Measurements from ENCODE around the gene SV2C.
A peak's percentile ranks its signal among the peaks of the same experiment; 100 is the strongest.
"Not testable (repeated sequence)": the region's sequence is repeated elsewhere in the genome, so short reads cannot be mapped to it uniquely, and the experiment has no call there.

Gene SV2C

DNA sequence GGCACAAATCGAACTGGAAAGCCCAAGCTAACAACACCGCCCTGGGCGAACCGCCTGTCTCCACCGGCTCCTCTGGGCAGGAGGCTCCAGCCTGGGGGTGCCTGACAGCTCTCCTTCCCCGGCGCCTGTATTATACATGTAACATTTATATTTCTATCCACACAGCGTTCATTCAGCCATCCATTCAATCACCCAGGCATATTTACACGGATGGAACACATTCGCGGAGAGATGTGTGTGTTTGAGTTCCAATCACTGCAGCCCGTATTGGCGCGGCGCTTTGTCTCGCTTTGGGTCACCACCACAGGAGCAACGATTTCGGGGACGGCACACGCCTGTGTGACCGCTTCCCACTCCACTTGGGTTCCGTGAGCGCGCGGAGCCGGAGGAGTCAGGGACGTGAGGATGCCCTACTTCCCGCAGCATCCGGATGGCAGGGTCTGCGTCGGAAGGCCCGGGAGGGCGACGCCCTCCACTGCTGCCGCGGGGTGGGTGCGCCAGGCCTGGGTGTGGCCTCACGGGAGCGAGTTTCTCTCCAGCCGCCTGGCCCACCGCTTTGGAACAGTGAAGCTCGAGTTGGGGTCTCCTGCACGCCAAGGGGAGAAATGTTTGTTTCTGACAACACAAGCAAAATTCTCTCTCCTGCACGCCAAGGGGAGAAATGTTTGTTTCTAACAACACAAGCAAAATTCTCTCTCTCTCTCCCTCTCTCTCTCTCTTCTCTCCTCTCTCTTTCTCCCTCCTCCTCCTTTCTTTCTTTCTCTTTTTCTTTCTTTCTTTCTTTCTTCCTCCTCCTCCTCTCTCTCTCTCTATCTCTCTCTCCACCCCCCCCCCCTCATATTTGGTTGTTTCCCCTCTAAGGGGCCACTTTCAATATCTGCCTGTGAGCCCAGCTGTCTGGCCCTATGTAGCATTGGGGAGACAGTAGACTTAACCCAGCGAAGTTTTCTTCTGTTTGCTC lies 1.1 kb upstream of the SV2C start:
- H3K27ac ChIP-seq (ENCODE audit: low read length): no peak overlapping the region
- H3K9me3 ChIP-seq (ENCODE audit: insufficient read depth, low read depth, low read length): no peaks in the 10 kb centered on the region
- H3K27me3 ChIP-seq (ENCODE audit: insufficient read depth, low read length): peaks cover 98% of the 10 kb centered on the region
- peak overlapping the region; percentile 83 for H3K4me3 ChIP-seq (ENCODE audit: low read length)
- 0 out of 2 replicates have a peak, but pooled peaks cover 4% of the 10 kb centered on the region for H3K4me1 ChIP-seq (ENCODE audit: insufficient read depth, low read length)
- H3K9ac ChIP-seq (ENCODE audit: low read depth, low read length): no peak overlapping the region
- no peaks in the 10 kb centered on the region for H3K36me3 ChIP-seq (ENCODE audit: insufficient read depth, low read depth, low read length)

- Histone ChIP-seq H3K4me3 (ENCODE audit: low read length) (peak overlapping the region; percentile 83), H3K9me3 (ENCODE audit: insufficient read depth, low read depth, low read length) (no peaks in the 10 kb centered on the region)
These were observed 642 bp downstream of the SV2C start for GRCh38 chr5:76083555-76084495.

GRCh38 chr5:76084496-76085242 lies 1.5 kb downstream of the SV2C start:
- no peak overlapping the region; the same call in 1 of the 2 replicates for H3K9ac ChIP-seq (ENCODE audit: low read depth, low read length)
- H3K27ac ChIP-seq (ENCODE audit: low read length): no peak overlapping the region
- 0 out of 2 replicates have a peak, but pooled peaks cover 4% of the 10 kb centered on the region for H3K4me1 ChIP-seq (ENCODE audit: insufficient read depth, low read length)
- H3K4me3 ChIP-seq (ENCODE audit: low read length): peak overlapping the region; percentile 83
- no peaks in the 10 kb centered on the region for H3K9me3 ChIP-seq (ENCODE audit: insufficient read depth, low read depth, low read length)
- H3K27me3 ChIP-seq (ENCODE audit: insufficient read depth, low read length): peaks cover 80% of the 10 kb centered on the region
- H3K36me3 ChIP-seq (ENCODE audit: insufficient read depth, low read depth, low read length): no peaks in the 10 kb centered on the region

More at GRCh38 chr5:76083555-76084495, 642 bp downstream of the SV2C start:
- Histone ChIP-seq H3K9ac (ENCODE audit: low read depth, low read length) (peak overlapping the region; percentile 20; the same call in 1 of the 2 replicates), H3K27me3 (ENCODE audit: insufficient read depth, low read length) (peaks cover 89% of the 10 kb centered on the region), H3K36me3 (ENCODE audit: insufficient read depth, low read depth, low read length) (no peaks in the 10 kb centered on the region), H3K4me1 (ENCODE audit: insufficient read depth, low read length) (0 out of 2 replicates have a peak, but pooled peaks cover 4% of the 10 kb centered on the region), H3K27ac (ENCODE audit: low read length) (no peak overlapping the region)

DNA sequence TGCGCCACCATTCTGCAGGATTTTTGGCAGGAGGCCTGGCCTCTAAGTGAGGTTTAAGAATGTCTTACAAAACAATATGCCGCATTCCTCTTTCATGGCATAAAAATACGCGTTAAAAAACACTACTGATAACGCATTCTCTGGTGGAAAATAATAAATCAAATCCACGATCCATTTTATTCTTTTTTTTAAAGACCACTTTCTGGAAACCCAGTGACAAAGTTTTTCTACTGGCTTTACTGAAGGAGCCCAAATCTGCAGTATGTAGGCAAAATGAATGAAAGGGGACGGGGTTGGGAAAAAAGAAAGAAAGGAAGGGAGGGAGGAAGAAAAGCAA lies 2.0 kb downstream of the SV2C start:
- H3K27ac ChIP-seq (ENCODE audit: low read length): no peak overlapping the region
- peaks cover 75% of the 10 kb centered on the region for H3K27me3 ChIP-seq (ENCODE audit: insufficient read depth, low read length)
- H3K4me3 ChIP-seq (ENCODE audit: low read length): peak overlapping the region; percentile 83
- no peaks in the 10 kb centered on the region for H3K9me3 ChIP-seq (ENCODE audit: insufficient read depth, low read depth, low read length)
- no peak overlapping the region for H3K9ac ChIP-seq (ENCODE audit: low read depth, low read length)
- 0 out of 2 replicates have a peak, but pooled peaks cover 4% of the 10 kb centered on the region for H3K4me1 ChIP-seq (ENCODE audit: insufficient read depth, low read length)
- H3K36me3 ChIP-seq (ENCODE audit: insufficient read depth, low read depth, low read length): no peaks in the 10 kb centered on the region

DNA sequence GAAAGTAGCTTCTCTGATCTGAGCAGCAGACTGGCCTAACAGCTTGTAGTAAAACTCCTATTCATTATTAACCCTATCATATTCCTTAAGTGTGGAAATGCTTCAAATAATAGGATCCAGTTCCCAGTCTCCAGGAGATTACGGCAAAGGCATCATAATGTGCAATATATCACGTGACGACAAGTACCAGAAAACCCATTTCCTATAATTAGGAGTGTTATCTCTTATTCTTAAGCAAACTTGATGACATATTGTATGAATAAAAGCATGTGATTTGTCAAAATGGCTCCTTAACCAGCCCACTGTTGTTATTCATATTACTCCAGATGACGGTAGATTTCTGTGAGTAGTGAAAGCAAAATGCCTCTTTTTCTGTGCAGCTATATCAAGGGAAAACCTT lies 2.9 kb downstream of the SV2C start:
- Histone ChIP-seq H3K27ac (ENCODE audit: low read length) (no peak overlapping the region), H3K27me3 (ENCODE audit: insufficient read depth, low read length) (peaks cover 66% of the 10 kb centered on the region), H3K36me3 (ENCODE audit: insufficient read depth, low read depth, low read length) (no peaks in the 10 kb centered on the region), H3K4me1 (ENCODE audit: insufficient read depth, low read length) (0 out of 2 replicates have a peak, but pooled peaks cover 4% of the 10 kb centered on the region), H3K9ac (ENCODE audit: low read depth, low read length) (no peak overlapping the region), H3K9me3 (ENCODE audit: insufficient read depth, low read depth, low read length) (no peaks in the 10 kb centered on the region), H3K4me3 (ENCODE audit: low read length) (no peak overlapping the region)

GRCh38 chr5:76089156-76089555 lies 6.0 kb downstream of the SV2C start:
- H3K27me3 ChIP-seq (ENCODE audit: insufficient read depth, low read length): peaks cover 36% of the 10 kb centered on the region
- not testable (repeated sequence) for H3K9me3 ChIP-seq (ENCODE audit: insufficient read depth, low read depth, low read length); H3K4me3 ChIP-seq (ENCODE audit: low read length); H3K4me1 ChIP-seq (ENCODE audit: insufficient read depth, low read length); H3K27ac ChIP-seq (ENCODE audit: low read length); H3K36me3 ChIP-seq (ENCODE audit: insufficient read depth, low read depth, low read length); H3K9ac ChIP-seq (ENCODE audit: low read depth, low read length)

DNA sequence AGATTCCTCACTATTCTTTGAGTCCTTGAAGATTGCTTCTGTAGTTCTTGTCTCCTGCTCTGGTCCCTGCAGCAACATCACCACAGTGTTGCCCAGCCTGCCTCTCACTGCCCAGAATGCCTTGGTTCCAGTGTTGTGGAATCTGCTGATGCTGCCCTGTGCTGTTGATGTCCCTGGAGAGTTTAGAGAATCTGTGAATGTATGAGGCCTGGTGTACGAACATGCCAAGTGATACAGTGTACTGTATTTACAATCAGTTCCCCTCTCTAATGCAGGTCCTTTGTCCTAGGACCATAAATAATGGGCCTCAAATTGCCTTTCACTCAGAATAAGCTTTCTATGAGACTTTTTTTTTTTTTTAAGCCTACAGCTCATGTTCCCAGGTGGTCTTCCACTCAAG lies 8.2 kb downstream of the SV2C start:
- no peak overlapping the region for H3K9ac ChIP-seq (ENCODE audit: low read depth, low read length)
- no peaks in the 10 kb centered on the region for H3K4me1 ChIP-seq (ENCODE audit: insufficient read depth, low read length)

GRCh38 chr5:76099286-76099702 lies 16.1 kb downstream of the SV2C start:
- no peaks in the 10 kb centered on the region for H3K27me3 ChIP-seq (ENCODE audit: insufficient read depth, low read length)
- H3K9ac ChIP-seq (ENCODE audit: low read depth, low read length): no peak overlapping the region
- H3K9me3 ChIP-seq (ENCODE audit: insufficient read depth, low read depth, low read length): no peaks in the 10 kb centered on the region
- no peaks in the 10 kb centered on the region for H3K4me1 ChIP-seq (ENCODE audit: insufficient read depth, low read length)
- no peak overlapping the region for H3K27ac ChIP-seq (ENCODE audit: low read length)
- H3K4me3 ChIP-seq (ENCODE audit: low read length): no peak overlapping the region
- no peaks in the 10 kb centered on the region for H3K36me3 ChIP-seq (ENCODE audit: insufficient read depth, low read depth, low read length)

More for the DNA sequence above, 8.2 kb downstream of the SV2C start:
- no peaks in the 10 kb centered on the region for H3K9me3 ChIP-seq (ENCODE audit: insufficient read depth, low read depth, low read length)
- no peak overlapping the region for H3K27ac ChIP-seq (ENCODE audit: low read length)
- H3K27me3 ChIP-seq (ENCODE audit: insufficient read depth, low read length): peaks cover 15% of the 10 kb centered on the region
- no peak overlapping the region for H3K4me3 ChIP-seq (ENCODE audit: low read length)
- no peaks in the 10 kb centered on the region for H3K36me3 ChIP-seq (ENCODE audit: insufficient read depth, low read depth, low read length)

DNA sequence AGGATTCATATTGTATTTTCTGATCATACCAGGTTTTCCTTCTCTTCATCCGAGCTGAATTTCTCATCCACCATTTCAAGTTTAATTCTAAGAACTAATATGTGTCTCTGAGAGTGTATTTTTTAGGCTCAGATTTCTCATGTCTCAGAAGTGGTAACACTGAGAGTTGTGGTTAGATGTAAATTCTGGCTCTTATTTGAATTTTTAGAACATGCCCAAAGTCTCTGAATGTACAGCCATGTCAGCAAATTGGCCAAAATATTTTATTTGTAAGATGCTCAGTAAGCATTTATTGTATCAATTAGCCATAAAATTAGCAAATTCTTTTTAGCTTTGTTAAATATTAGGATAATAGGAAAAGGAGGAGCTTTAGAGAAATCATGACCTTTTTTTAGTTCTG lies 16.6 kb downstream of the SV2C start:
- Histone ChIP-seq H3K9ac (ENCODE audit: low read depth, low read length) (no peak overlapping the region), H3K4me1 (ENCODE audit: insufficient read depth, low read length) (no peaks in the 10 kb centered on the region), H3K27me3 (ENCODE audit: insufficient read depth, low read length) (no peaks in the 10 kb centered on the region), H3K4me3 (ENCODE audit: low read length) (no peak overlapping the region), H3K9me3 (ENCODE audit: insufficient read depth, low read depth, low read length) (no peaks in the 10 kb centered on the region), H3K27ac (ENCODE audit: low read length) (no peak overlapping the region), H3K36me3 (ENCODE audit: insufficient read depth, low read depth, low read length) (no peaks in the 10 kb centered on the region)

DNA sequence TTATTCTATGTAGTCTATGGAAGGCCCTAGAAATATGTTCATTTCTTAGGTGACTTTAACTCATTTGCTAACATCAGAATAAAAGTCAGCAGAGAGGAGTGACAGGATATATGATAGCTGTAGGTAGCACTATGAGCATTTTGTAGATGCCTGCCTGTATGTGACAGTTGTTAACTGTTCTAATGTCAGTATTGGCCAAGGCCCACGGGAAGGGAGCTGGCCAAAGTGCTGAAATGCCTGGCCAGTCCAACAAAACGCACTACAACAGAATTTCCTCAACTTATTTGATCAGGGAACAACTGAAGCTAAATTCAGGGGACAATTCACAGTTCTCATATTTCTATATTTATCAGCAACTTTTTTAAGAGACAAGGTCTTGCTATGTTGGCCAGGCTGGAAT lies 20.8 kb downstream of the SV2C start:
- no peak overlapping the region for H3K27ac ChIP-seq (ENCODE audit: low read length)
- H3K27me3 ChIP-seq (ENCODE audit: insufficient read depth, low read length): no peaks in the 10 kb centered on the region
- H3K4me1 ChIP-seq (ENCODE audit: insufficient read depth, low read length): no peaks in the 10 kb centered on the region
- H3K4me3 ChIP-seq (ENCODE audit: low read length): no peak overlapping the region
- no peaks in the 10 kb centered on the region for H3K36me3 ChIP-seq (ENCODE audit: insufficient read depth, low read depth, low read length)
- no peak overlapping the region for H3K9ac ChIP-seq (ENCODE audit: low read depth, low read length)
- H3K9me3 ChIP-seq (ENCODE audit: insufficient read depth, low read depth, low read length): no peaks in the 10 kb centered on the region

GRCh38 chr5:76106149-76106548 lies 23.0 kb downstream of the SV2C start:
- Histone ChIP-seq H3K9ac (ENCODE audit: low read depth, low read length) (no peak overlapping the region), H3K4me3 (ENCODE audit: low read length) (no peak overlapping the region), H3K4me1 (ENCODE audit: insufficient read depth, low read length) (no peaks in the 10 kb centered on the region), H3K36me3 (ENCODE audit: insufficient read depth, low read depth, low read length) (no peaks in the 10 kb centered on the region), H3K9me3 (ENCODE audit: insufficient read depth, low read depth, low read length) (no peaks in the 10 kb centered on the region), H3K27ac (ENCODE audit: low read length) (no peak overlapping the region), H3K27me3 (ENCODE audit: insufficient read depth, low read length) (no peaks in the 10 kb centered on the region)

Measured in iPS-20b (cell line).